ENCODE measurements around the gene CTTNBP2.

DNA sequence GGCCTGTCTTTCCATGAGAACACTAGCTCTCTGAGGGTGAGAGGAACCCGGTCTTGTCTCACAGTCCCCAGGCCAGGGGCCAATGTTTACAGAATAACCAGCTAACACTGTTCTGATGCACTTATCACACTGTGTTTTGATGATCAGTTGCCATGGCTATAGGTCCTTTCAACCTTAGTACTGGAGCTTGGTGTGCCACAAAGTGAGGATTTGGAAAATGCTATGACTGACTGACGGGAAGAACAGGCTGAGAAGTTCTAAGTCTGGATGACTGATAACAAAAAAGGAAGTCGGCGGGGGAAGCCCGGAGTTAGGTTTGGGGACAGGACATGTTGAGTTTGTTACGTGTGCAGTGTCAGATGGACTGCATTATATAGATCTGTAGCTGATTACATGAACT is 141.8 kb downstream of the CTTNBP2 start:
- TF ChIP-seq, protein P1, sequence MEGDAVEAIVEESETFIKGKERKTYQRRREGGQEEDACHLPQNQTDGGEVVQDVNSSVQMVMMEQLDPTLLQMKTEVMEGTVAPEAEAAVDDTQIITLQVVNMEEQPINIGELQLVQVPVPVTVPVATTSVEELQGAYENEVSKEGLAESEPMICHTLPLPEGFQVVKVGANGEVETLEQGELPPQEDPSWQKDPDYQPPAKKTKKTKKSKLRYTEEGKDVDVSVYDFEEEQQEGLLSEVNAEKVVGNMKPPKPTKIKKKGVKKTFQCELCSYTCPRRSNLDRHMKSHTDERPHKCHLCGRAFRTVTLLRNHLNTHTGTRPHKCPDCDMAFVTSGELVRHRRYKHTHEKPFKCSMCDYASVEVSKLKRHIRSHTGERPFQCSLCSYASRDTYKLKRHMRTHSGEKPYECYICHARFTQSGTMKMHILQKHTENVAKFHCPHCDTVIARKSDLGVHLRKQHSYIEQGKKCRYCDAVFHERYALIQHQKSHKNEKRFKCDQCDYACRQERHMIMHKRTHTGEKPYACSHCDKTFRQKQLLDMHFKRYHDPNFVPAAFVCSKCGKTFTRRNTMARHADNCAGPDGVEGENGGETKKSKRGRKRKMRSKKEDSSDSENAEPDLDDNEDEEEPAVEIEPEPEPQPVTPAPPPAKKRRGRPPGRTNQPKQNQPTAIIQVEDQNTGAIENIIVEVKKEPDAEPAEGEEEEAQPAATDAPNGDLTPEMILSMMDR (IDR thresholded peaks at IDR 0.05) = no peak
- TF ChIP-seq, protein P2, sequence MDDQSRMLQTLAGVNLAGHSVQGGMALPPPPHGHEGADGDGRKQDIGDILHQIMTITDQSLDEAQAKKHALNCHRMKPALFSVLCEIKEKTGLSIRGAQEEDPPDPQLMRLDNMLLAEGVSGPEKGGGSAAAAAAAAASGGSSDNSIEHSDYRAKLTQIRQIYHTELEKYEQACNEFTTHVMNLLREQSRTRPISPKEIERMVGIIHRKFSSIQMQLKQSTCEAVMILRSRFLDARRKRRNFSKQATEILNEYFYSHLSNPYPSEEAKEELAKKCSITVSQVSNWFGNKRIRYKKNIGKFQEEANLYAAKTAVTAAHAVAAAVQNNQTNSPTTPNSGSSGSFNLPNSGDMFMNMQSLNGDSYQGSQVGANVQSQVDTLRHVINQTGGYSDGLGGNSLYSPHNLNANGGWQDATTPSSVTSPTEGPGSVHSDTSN (IDR thresholded peaks at IDR 0.05) = no peak
- TF ChIP-seq POLR2A (IDR thresholded peaks at IDR 0.05; ENCODE audit: low read length) = no peak

Data from A549 (cell line).